Measurements from ENCODE around the gene TCF20.

The TCF20 gene

DNA sequence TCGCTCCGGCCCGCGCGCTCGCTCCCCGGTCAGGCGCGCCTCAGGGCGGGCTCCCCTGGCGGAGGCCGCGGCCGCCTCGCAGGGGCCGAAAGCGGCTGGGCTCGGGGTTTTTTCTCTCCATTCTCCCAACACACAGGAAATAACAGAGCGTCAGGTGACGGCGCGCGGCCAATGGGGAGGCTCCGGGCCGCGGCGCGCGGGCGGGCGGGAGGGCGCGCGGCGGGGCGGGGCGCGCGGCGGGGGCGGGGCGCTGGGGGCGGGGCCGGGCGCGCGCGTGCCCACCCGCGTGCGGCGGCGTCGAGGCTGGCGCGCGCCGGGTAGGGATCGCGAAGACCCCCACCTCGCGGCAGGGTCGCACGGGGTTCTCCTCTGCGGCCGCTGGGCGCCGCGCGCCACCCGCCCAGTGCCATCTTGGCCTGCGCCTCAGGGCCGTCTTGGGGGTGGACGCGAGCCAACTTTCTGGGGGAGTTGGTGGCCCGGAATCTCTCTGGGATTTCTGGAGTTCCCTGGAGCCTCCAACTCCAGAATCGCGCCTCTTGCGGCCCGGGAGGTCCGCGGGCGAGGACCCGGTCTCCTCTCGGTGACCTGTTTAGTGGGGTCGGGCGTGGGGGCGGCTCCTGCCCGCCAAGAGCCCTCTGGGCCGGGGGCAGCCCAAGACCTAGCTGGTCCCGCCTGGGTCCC lies at the start of gene TCF20:
TCF20 (minus strand) TSS at position 144 of the 681 bp plus-strand sequence. CDS start 55,348 bp downstream, outside the sequence.
- peak; percentile 74 for DNase-seq (ENCODE audit: low spot score)

DNA sequence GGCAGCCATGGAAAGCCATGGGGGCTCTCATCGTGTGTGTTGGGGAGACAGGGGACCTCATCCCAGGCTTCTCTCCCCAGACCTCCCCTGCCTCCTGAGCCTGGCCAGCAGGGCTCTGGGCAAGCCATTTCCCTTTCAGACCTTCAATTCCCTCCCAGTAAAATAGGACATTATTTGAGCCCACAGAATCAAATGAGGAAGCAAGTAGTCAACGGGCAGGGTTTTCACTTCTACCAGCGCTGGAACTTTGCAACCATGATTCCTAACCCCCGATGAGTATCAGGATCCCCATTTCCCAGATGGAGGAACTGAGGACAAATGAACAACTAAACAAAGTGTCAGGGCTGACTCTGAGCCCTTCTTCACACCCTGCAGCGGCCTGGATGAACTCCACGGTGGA lies 48.9 kb upstream of the TCF20 start:
- no peak for DNase-seq (ENCODE audit: low spot score)

DNA sequence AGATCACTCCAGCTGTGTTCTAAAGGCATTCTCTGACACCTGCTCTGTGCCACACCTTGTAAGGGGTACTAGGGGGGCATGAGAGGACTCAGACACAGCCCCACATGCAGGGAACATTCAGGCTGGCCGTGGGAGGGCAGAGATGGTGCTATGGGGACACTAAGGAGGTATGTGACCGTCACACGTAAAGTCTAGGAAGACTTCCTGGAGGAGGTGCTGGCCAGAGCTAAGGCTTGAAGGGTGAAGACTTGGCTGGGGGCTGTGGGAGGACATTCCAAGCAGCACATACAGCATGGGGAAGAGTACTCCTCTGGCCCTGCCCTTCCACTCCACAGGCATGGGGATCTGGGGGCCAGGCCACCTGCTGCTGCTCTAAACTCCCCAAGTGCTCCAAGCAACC lies 48.5 kb upstream of the TCF20 start:
- DNase-seq (ENCODE audit: low spot score), result no peak

DNA sequence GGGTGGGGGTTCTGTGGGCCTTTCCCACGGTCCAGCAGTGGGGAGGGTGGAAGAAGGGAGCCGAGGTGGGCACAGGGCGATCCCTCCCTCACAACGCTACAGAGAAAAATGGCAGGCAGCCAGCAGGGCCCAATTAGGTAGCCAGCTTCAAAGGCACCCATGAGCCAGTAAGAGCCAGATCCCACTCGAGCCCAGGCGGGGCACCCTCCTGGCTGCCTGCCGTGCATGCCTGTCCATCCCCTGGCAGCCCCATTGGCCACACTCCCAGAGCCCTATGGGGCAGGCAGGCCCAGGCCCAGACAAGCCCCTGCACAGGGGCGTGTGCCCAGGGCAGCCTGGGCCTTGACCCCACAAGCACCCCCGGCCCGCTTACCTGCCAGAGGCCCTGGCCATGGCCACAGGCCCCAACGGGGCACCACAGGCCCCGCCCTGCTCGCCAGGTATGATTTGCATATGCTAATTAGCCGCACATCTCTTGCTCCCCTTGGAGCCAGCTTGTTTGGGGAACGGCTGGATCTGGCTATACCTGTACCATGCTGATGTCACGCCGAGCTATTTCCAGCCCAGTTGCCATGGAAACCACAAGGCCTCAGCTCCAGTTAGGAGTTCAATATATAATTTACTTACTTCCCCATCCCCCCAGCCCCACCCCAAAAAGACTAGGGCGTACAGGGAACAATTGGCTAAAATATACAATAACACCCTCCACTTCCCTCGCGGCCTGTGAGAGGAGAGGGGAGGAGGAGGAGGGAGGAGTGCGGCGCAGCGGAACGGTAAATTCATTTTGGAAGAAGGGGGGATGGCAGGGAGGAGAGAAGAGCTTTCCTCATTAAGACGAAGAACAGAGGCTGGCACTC lies 47.5 kb upstream of the TCF20 start:
- DNase-seq (ENCODE audit: low spot score), result peak; percentile 86

DNA sequence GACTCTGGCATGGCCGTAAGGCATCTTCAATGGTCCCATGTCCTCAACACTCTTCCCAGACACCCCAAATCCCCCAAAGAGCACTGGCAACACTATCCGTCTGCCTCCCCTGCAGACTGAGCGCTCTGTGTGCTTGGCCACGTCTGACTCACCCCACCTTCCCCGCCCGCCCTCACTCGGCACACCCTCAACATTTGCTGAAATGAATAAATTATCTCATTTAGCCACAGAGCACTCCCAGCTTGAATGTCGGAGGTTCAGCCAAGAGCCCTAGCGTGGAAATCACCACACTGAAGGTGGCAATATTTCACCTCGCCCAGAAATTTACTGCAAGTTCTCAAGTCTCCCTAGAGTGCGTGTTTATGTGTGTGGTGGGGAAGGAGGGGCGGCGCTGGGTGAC lies 46.6 kb upstream of the TCF20 start:
- DNase-seq (ENCODE audit: low spot score), result peak; percentile 67

DNA sequence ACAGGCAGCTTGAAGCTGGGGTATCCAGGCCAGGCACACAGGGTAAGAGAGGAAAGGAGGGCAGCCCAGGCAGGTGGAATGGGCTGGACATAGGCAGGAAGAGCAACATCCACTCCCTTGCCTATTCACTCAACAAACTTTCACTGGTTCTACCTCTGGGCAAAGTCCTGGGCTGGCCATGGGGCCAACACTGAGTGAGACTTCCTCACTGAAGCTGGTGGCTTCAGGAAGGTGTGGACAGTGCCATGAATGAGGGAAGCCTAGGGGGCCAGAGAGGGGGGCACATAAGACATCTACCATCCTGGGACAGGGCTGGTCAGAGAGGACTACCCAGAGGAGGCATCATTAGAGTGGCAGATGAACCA lies 44.9 kb upstream of the TCF20 start:
- no peak for DNase-seq (ENCODE audit: low spot score)

DNA sequence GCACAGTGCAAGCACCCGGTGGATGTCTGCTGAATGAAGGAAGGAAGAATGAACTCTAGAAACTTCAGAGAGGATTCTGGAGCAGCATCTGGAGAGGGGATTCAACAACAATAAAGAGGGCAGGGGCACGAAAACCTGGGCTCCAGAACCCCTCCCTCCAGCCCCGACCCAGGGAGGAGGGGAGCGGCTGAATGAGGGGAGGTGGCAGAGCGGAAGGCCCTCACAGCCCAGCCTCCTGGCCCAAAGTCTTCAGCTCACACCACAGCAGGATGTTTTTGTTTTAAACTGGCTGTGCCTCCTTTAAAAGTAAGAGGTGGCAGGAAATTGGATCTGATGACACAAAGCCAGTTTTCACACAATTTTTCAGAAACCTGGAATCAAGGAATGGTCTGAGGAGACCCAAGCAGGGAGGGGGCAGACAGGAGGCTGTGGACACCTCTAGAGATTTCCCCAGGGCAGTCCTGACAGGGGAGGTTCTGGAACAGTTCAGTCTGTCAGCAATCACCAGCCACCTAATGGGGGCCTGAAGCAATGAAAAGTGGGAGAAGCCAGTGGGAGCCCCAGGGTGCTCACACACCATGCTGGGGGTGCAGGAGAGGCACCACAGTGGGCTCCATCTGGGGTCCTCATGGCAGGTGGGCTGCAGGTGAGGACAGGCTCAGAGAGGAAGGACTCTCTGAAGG lies 44.4 kb upstream of the TCF20 start:
- DNase-seq (ENCODE audit: low spot score), result no peak

DNA sequence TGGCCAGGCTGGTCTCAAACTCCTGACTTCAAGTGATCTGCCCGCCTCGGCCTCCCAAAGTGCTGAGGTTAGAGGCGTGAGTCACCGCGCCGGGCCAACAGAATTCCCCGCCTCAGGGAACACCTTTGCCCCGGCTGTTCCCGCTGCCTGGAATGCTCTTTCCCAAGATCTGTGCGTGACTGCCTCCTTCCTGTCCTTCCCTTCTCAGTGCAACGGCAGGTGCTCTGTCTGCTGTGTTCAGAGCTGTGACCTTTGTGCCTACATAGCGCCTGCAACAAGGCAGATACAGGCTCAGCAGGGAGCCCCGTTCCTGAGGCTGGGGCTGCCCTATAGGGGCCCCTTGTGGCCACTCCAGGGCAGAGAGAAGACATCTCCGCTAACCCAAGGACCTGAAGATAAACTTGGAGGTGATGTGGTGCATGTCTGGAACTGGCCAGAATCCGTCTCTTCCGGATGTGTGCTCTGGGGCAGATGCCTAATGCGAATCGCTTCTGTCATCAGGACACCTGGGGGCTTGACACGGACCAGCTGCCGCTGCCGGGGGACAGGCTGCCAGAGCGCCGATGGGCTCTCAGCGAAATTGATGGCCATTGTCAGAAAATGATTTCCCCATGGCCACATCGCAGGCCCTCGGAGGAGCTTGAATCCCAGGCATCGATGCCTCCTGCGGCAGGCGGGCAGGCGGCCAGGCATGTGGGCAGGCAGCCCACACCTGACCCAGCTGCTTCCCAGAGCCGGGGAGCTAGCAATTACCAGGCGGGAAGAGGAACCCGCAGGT lies 43.5 kb upstream of the TCF20 start:
- DNase-seq (ENCODE audit: low spot score), result no peak

DNA sequence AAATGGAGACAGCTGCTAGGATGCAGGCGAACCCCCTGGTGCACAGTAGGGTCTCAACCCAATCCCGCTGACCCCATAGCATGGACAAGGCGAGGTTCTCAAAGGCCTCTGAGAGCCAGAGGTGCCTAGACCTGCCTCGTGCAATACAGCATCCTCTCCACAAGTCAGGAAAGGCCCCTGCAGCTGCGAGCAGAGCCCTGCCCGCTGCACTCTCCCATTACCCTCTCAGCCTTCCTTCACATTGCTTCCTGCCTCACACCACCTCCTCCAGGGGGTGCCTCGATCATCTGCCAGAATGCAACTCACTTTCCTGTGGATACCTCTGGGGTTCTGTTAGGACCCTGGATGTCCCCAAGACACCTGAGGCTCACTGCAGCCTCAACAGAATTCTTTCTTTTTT lies 42.8 kb upstream of the TCF20 start:
- DNase-seq (ENCODE audit: low spot score), result no peak

DNA sequence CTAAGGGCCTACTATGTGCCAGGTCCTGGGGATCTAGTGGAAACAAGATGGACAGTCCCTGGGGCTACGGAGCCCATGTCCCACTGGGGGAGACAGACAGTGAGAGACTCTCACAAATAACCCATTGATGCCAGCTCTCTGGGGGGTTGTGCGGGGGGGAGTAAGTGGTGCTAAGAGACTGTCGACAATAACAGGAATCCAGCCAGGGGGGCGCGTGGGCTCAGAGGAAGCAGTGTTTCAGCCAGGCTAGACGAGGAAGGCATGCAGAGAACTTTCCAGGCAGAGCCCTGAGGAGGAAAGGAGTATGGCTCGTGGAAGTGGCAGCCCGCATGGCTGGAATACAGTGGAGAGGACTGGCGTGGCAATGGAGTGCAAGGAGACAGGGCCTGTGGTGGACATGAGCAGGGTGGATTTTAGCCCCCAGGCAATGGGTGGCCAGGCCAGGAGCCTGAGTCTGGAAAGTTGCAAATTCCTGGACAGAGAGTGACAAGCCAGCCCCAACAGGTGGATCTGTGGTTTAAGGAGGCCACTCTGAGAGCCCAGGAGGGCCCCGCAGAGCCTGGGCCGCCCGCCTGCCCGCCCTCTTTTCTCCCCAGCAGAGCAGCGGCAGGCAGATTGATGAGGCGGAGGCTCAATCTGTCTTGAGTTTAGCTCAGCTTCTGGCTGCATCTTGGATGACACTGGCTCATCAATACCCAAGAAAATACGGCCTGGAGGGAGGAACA lies 40.0 kb upstream of the TCF20 start:
- DNase-seq (ENCODE audit: low spot score), result peak; percentile 35

DNA sequence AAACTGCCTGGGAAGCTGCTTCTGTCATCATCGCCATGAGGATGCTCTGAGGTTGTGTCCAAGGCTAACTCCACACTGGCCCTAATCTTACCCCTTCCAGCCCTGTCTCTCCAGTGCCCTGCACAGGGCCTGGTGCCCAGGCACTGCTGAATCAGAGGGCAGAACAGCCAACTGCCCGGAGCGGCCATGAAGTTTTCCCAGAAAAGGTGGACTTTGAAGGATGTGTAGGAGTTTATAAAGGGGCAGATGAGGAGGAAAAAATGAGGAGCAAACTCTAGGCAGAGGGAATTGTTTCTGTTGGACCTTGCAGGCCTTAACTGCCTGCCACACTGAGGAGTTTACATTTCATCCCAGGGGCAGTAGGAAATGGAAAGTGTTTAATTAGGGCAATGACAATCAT lies 39.4 kb upstream of the TCF20 start:
- no peak for DNase-seq (ENCODE audit: low spot score)

DNA sequence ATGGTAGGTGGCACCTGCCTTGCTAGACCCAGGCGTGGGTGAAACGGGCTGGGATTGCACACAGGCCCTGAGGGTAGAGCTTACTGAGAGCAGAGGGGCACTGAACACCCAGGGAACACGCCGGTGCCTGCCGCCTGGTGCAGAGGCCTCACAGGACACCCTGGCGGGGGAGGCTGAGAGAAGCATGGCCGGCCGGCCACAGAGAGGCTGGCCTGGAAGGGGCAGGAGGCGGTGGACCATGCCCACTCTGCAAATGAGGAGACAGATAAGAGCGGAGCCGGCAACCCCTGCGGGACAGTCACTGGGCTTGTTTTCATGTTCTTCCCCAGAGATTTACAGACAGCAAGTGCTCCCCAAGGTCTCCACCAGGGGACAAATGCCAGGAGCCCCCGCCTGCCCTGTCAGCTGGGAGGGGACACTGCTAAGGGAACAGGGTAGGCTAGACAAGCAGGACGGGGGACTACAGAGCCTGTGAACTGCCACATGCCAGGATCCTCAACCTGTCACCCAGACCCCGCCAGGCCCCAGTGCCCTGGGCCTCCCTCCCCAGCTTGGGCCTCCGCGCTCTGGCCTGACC lies 38.5 kb upstream of the TCF20 start:
- DNase-seq (ENCODE audit: low spot score), result no peak

DNA sequence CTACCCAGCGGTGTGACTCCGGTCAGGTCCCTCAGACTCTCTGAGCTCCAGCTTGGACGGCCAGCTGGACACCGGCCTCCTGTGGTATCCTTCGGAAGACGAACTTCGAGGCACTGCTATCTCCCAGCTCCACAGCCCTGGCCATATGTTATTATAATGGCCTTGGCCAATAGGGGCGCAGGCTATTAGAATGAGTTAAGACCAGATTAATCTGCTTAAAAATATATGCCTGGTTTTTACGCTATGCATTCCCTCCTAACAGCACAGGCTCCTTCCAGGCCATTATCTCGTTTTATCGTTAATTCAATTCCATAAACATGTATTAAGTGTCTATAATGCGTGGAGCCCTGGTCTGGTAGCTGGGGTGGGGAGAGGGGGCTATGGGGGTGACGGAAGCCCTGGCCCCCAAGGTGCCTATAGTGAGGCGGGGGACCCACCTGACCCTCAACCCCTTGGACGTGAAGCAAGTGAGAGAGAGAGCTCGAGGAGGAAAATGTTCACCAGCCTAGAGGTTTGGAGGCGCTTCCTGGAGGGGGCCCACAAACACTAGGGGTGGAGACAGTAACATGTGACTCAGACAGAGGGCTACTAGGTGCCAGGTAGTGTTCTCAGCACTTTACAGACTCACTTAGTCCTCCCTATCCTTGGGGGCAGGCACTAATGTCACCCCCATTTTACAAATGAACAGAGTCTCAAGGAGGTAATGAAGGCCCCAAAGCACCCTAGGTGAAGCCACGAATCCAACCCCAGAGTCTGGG lies 37.5 kb upstream of the TCF20 start:
- no peak for DNase-seq (ENCODE audit: low spot score)

DNA sequence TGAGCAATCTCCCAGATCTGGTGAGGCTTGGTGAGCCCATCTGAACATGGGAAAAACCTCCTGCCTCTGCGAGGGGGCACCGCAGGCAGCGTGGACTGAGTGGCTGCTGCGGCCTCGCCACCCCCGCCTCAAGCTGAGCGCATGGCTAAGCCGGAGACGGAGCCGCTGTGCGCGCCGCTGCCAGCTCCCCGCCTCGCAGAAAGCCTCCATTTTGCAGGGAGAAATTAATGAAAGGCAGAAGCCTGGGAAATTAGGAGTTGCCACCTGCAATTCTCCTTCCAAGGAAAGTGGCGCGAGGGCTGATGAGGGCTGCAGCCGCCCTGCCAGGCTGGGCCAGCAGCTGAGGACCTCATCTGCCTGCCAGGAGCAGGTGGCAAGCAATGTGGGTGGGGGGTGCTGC lies 35.6 kb upstream of the TCF20 start:
- DNase-seq (ENCODE audit: low spot score), result no peak

DNA sequence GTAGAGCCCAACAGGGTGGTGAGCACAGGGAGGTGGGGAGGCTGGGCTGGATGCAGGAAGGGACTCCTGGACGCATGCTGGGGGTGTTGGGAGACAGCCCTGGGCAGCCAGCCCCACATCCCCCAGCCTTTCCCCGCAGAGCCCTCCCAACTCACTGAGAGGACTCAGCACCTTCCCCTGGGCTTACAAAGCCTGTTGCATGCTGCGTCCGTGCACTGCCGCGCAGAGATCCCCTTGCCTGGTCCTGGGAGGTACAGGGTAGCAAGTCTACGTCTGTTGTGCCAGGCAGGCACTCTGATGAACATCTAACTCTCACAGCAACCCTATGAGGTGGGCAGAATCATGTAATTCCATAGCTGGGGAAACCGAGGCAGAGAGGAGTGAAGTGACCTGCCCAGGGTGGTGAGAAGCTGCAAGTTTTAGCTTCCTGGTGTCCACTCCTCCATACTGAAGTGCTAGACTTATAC lies 33.9 kb upstream of the TCF20 start:
- no peak for DNase-seq (ENCODE audit: low spot score)

DNA sequence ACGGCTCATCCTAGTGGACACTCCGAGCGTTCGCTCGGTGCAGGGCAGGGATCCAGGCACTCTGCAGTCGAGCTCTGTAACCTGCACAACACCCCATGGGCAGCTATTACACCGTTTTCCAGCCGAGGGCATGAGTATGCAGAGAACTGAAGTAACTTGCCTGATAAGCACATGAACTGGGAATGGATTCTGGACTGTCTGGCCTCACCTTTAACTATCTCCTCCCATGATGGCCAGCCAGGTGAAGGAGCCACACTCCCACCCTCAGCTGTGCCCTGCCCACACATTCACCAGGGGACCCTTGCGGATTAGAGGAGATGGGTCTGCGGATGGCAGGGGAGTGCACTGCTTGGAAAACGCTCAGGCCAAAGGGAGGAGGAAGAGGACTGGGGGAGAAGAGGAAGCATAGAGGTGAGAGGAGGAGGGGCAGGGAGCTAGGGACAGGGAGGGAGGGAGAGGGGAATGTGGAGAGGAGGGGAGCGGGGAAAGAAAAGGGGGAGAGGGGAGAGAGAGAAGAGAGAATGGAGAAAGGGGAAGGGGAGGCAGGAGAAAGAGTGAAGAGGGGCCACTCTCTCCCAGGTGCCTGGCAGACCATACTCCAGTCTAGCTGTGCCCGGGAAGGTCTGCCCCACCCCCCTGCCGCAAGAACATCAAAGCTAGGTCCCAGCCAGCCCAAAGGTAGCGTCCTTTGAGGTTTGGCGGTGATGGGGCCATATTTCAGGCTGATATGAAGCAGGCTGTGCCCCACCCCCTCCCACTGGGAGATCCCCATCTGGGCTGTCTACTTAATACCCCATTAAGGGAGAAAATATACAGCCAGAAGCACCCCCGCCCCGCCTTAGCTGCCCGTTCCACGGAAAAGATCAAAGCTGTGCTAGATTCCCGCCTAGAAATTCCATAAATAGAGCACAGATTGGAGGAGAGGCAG lies 33.2 kb upstream of the TCF20 start:
- no peak for DNase-seq (ENCODE audit: low spot score)

DNA sequence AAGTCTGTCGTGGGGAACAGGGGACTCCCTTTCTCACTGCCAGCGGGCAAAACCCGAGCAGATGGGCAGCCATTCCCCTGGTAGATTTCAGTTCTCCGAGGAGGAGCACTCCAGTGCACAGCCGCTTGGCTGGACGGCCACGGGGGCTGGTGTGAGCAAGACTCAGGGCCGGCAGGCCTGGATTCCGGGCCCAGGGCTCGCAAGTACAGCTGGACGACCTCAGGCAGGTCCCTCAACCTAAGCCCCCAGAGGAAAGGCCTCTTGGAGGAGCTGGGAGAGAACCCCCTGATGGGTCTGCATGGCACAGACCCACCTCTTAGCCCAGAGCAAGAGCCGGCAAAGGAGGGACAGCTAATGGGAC lies 31.3 kb upstream of the TCF20 start:
- no peak for DNase-seq (ENCODE audit: low spot score)

DNA sequence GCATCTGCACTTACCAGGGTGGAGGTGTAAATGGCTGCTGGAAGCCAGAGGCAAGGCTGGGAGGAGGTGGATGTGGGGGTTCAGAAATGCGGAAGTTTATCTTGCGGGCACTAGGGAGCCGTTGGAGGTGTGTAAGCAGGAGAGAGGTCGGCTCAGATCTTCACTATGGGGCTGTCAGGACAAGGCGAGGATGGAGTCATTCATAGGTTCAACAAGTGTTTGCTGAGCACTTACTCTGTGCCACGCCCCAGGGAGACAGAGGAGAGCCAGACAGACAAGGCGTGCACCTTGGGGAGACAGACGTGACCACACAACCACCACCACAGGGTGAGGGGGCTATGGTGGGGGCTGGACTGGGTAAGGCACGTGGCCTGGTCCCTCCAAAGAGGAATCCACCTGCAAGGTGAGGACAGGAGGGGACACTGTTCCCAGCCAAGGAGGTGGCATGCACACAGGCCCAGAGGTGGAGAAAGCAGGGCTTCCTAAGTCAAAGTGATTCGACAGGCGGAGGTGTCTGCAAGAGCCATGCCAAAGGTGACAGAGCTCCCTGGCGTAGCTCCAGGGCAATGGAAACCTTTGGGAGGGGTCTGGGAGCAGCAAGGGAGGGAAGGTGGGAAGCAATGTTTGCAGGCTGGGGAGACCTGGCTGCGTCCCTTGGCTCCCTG lies 30.8 kb upstream of the TCF20 start:
- DNase-seq (ENCODE audit: low spot score), result no peak
